Measurements from ENCODE around the gene SLC26A2.
"Not testable (repeated sequence)": the region's sequence is repeated elsewhere in the genome, so short reads cannot be mapped to it uniquely, and the experiment has no call there.

SLC26A2 gene

DNA sequence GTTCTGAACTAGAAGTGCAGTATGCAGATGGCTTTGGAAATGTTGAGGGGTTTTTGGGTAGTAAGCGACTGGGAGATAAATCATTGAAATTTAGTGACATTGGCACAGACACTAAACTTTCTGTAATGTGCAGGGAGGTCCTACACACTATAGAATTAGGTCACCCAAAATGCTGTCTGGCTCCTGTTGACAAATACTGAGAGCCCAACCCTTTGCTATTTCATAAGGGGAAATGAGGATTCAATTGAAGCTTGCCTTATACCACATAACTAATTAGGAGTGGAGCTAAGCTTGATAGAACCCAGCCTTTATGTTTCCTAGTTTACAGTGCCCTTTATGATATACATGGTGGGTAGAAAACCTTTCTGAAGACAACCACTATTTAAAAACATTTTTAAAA is 62.6 kb downstream of the SLC26A2 start:
- Histone ChIP-seq H3K27ac (no peak overlapping the region), H3K4me3 (no peak overlapping the region)
- no peak for DNase-seq (ENCODE audit: low spot score)
- TF ChIP-seq, protein P1, sequence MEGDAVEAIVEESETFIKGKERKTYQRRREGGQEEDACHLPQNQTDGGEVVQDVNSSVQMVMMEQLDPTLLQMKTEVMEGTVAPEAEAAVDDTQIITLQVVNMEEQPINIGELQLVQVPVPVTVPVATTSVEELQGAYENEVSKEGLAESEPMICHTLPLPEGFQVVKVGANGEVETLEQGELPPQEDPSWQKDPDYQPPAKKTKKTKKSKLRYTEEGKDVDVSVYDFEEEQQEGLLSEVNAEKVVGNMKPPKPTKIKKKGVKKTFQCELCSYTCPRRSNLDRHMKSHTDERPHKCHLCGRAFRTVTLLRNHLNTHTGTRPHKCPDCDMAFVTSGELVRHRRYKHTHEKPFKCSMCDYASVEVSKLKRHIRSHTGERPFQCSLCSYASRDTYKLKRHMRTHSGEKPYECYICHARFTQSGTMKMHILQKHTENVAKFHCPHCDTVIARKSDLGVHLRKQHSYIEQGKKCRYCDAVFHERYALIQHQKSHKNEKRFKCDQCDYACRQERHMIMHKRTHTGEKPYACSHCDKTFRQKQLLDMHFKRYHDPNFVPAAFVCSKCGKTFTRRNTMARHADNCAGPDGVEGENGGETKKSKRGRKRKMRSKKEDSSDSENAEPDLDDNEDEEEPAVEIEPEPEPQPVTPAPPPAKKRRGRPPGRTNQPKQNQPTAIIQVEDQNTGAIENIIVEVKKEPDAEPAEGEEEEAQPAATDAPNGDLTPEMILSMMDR (IDR thresholded peaks at IDR 0.05) = no peak

- no peak for DNase-seq (ENCODE audit: low spot score)
- Histone ChIP-seq H3K4me3 (no peak overlapping the region), H3K27ac (no peak overlapping the region)
- TF ChIP-seq, protein P1 (IDR thresholded peaks at IDR 0.05) = no peak
Measured at GRCh38 chr5:150024346-150024984, 63.9 kb downstream of the SLC26A2 start.

DNA sequence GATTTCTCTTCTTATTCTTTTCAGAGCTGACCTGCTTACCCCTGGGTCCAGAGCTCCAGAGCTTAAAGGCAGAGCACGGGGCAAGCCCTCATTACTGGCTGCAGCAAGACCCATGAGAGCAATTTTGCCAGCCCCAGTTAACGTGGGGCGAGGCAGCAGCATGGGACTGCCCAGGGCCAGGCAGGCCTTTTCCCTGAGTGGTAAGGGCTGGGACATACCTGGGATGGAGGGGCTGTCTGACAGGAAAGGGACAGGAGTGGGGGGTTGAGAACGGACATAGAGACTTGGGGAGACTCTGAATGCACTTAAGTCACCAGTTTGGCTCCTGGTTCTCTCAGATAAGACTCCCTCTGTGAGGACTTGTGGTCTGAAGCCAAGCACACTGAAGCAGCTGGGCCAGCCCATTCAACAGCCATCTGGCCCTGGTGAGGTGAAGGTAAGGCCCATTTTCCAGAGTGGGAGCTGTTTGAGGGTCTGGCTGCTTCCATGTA is 66.2 kb downstream of the SLC26A2 start:
- DNase-seq (ENCODE audit: low spot score) = no peak
- H3K4me3 ChIP-seq = no peak overlapping the region
- TF ChIP-seq, protein P1 (IDR thresholded peaks at IDR 0.05) = no peak
- H3K27ac ChIP-seq = no peak overlapping the region

GRCh38 chr5:150028047-150028446 is 67.5 kb downstream of the SLC26A2 start:
- not testable (repeated sequence) for H3K4me3 ChIP-seq; DNase-seq (ENCODE audit: low spot score); H3K27ac ChIP-seq

- DNase-seq (ENCODE audit: low spot score) = no peak
- Histone ChIP-seq H3K27ac (no peak overlapping the region), H3K4me3 (no peak overlapping the region)
- TF ChIP-seq, protein P1 (IDR thresholded peaks at IDR 0.05) = no peak
Measured at GRCh38 chr5:150033334-150033733, 72.8 kb downstream of the SLC26A2 start.

- H3K27ac ChIP-seq = no peak overlapping the region
- TF ChIP-seq, protein P1 (IDR thresholded peaks at IDR 0.05) = no peak
- no peak for DNase-seq (ENCODE audit: low spot score)
- no peak overlapping the region for H3K4me3 ChIP-seq
Measured at GRCh38 chr5:150034662-150035061, 74.1 kb downstream of the SLC26A2 start.

DNA sequence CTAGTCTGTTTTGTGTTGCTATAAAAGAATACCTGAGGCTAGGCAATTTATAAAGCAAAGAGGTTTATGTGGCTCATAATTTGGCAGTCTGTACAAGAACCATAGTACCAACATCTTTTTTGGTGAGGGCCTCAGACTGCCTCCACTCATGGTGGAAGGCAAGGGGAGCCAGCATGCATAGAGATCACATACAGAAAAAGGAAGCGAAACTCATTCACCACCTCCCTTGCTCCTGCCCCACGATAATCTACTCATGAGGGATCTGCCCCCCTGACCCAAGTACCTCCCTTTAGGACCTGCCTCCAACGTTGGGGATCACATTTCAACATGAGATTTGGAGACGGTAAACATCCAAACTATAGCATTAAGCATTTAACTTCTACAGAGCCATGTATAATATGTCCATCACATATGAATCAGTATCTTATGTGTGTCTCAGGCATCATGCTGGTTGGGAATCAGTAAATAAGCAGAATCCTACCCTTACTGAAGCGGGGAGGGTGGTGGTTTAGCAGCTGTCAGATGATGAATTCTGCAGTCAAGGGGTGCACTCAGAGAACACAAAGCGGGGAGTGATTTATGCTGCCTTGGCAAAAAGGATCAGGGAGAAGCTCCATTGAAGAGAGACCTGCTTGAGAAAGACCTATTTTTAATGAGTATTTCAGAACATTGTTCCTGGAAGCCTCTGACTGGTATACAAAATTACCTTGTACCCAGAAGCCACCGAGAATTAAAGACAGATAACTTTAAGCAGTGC is 74.8 kb downstream of the SLC26A2 start:
- H3K27ac ChIP-seq = no peak overlapping the region
- DNase-seq (ENCODE audit: low spot score) = no peak
- TF ChIP-seq, protein P1 (IDR thresholded peaks at IDR 0.05) = no peak
- no peak overlapping the region for H3K4me3 ChIP-seq
